GM12878 (cell line): ENCODE results near the gene TPST1. TPM values are rescaled to one million over a fixed set of nuclear protein-coding genes. Genes with fewer than 3 reads are reported as not detected.

Experiments used
- ATAC-seq: fragments of 200-7000 bp; cut with Tn5 transposase; 3 replicates; pipeline ENCODE4 v1.9.1; 2020; ENCODE audit warnings: mild to moderate bottlenecking, moderate library complexity
- BruUV-seq: library from RNA; stranded (reverse); fragments of 400-500 nt; replicated peaks from 2 replicates; lab custom pipeline; 2021; lab: Mats Ljungman, UMichigan
- CTCF ChIA-PET: fragments of 300-600 bp; sonication (Branson Sonifier 250); formaldehyde crosslinking; extraction: SDS; loops from one replicate; lab custom pipeline; 2021; ENCODE audit warnings: inconsistent platforms; lab: Yijun Ruan, JAX
- POLR2A ChIA-PET: fragments of 350-600 bp; formaldehyde crosslinking; extraction: SDS; loops from one replicate; lab custom pipeline; 2021; ENCODE audit warnings: inconsistent platforms; lab: Charles Lee
- RAD21 ChIA-PET: fragments of 300-600 bp; sonication (Branson Sonifier 250); formaldehyde crosslinking; loops from one replicate; lab custom pipeline; 2023; ENCODE audit warnings: antibody characterized with exemption; ENCODE audit not compliant: unreplicated experiment; lab: Charles Lee
- SMC1A ChIA-PET: fragments of 300-600 bp; sonication (Branson Sonifier 250); formaldehyde crosslinking; loops from one replicate; lab custom pipeline; 2023; ENCODE audit not compliant: unreplicated experiment, uncharacterized antibody; lab: Charles Lee
- DNase-seq: peaks from one replicate; pipeline ENCODE4 v3.0.0-alpha.2; 2011; ENCODE audit warnings: low read depth, low spot score
- FAIRE-seq: peaks from 3 replicates; lab custom pipeline; 2011; peaks lifted over from hg19 to GRCh38; lab: Jason Lieb, UNC
- H2AFZ ChIP-seq: 2 replicates; pipeline ENCODE4 v1.6.0; 2011; ENCODE audit warnings: low read depth, low read length, control low read depth; ENCODE audit not compliant: control insufficient read depth
- H3K27ac ChIP-seq: 2 replicates; pipeline ENCODE4 v1.5.1; 2011; ENCODE audit warnings: control low read depth; ENCODE audit not compliant: control insufficient read depth, insufficient read depth
- H3K27me3 ChIP-seq, 2 experiments: replicated peaks in 1 of 2; 2 replicates each; pipeline versions ENCODE4 v1.6.0 to v1.6.1; 2011; ENCODE audit warnings: low read length in 1 of 2; ENCODE audit not compliant: control insufficient read depth in 2 of 2, insufficient read depth in 2 of 2
- H3K36me3 ChIP-seq, 2 experiments: 2 replicates each; pipeline ENCODE4 v1.5.1; 2011; ENCODE audit warnings: low read length in 1 of 2; ENCODE audit not compliant: control insufficient read depth in 2 of 2, insufficient read depth in 2 of 2
- H3K4me1 ChIP-seq: 2 replicates; pipeline ENCODE4 v1.6.1; 2011; ENCODE audit warnings: mild to moderate bottlenecking, low read length, moderate library complexity, mixed read lengths; ENCODE audit not compliant: control insufficient read depth, insufficient read depth
- H3K4me2 ChIP-seq: 2 replicates; pipeline ENCODE4 v1.6.0; 2011; ENCODE audit warnings: control low read depth; ENCODE audit not compliant: control insufficient read depth, insufficient read depth
- H3K4me3 ChIP-seq: fragments of 200-600 bp; sonication (generic); 2 replicates; pipeline ENCODE4 v1.5.1; 2016
- H3K79me2 ChIP-seq: 2 replicates; pipeline ENCODE4 v1.6.0; 2011; ENCODE audit warnings: low read length; ENCODE audit not compliant: control insufficient read depth, insufficient read depth
- H3K9ac ChIP-seq: 2 replicates; pipeline ENCODE4 v1.8.0; 2011; ENCODE audit warnings: low read length, control low read depth, mixed read lengths; ENCODE audit not compliant: control insufficient read depth, insufficient read depth
- H3K9me3 ChIP-seq: replicated peaks from 3 replicates; pipeline ENCODE4 v1.5.1; 2011; ENCODE audit warnings: mild to moderate bottlenecking, low read length; ENCODE audit not compliant: control insufficient read depth, insufficient read depth
- H4K20me1 ChIP-seq: 2 replicates; pipeline ENCODE4 v1.6.0; 2011; ENCODE audit not compliant: control insufficient read depth, insufficient read depth
- BHLHE40 ChIP-seq, 2 experiments: fragments of 450-650 bp in 1 of 2; IDR thresholded peaks; 2 replicates each; pipeline ENCODE4 v1.6.1; 2011 to 2017; ENCODE audit warnings: low read depth in 2 of 2, borderline replicate concordance in 1 of 2, improper control_type of control experiment in 1 of 2, low read length in 1 of 2, mild to moderate bottlenecking in 1 of 2
- FOXM1 ChIP-seq: IDR thresholded peaks from 2 replicates; pipeline ENCODE4 v1.6.1; 2012; ENCODE audit warnings: low read depth, mild to moderate bottlenecking, inconsistent platforms, low read length, moderate library complexity
- HDAC6 ChIP-seq: fragments of 200-600 bp; sonication (generic); IDR thresholded peaks from one replicate; pipeline ENCODE4 v1.8.0; 2017; ENCODE audit warnings: antibody characterized with exemption; ENCODE audit not compliant: unreplicated experiment
- MTA2 ChIP-seq: fragments of 450-650 bp; IDR thresholded peaks from 2 replicates; pipeline ENCODE4 v1.6.1; 2016; ENCODE audit warnings: low read depth, mild to moderate bottlenecking, moderate library complexity
- NBN ChIP-seq: fragments of 450-650 bp; IDR thresholded peaks from 2 replicates; pipeline ENCODE4 v1.6.1; 2016
- NFYB ChIP-seq: IDR thresholded peaks from 2 replicates; pipeline ENCODE4 v1.6.1; 2011; ENCODE audit warnings: low read depth, mild to moderate bottlenecking, low read length, improper control_type of control experiment, moderate library complexity; ENCODE audit not compliant: insufficient read depth
- RUNX3 ChIP-seq: IDR thresholded peaks from 2 replicates; pipeline ENCODE4 v1.6.1; 2012; ENCODE audit warnings: low read length, inconsistent platforms
- SUPT20H ChIP-seq: IDR thresholded peaks from 2 replicates; pipeline ENCODE4 v1.6.1; 2011; ENCODE audit warnings: low read depth, mild to moderate bottlenecking, low read length, moderate library complexity, borderline replicate concordance; ENCODE audit not compliant: control insufficient read depth
- TAF1 ChIP-seq: IDR thresholded peaks from 2 replicates; pipeline ENCODE4 v1.6.1; 2011; ENCODE audit warnings: mild to moderate bottlenecking, low read depth, low read length, borderline replicate concordance
- WGBS: methylation state at CpG from one replicate; pipeline ENCODE4 v1.1.6; 2016; ENCODE audit warnings: low lambda C conversion rate; ENCODE audit not compliant: insufficient replicate concordance, insufficient coverage; ENCODE audit errors: missing lambda C conversion rate; 5-methylcytosine and 5-hydroxymethylcytosine counted together
- in situ Hi-C: fragments of 300-500 bp; cut with MboI; formaldehyde crosslinking; loops from 9 replicates; pipeline ENCODE4 v1.14.3; 2018; ENCODE audit warnings: mixed read lengths
- intact Hi-C: fragments of 100-400 bp; cut with micrococcal nuclease; formaldehyde crosslinking; loops from one replicate; pipeline ENCODE4 v1.14.2; 2022; ENCODE audit not compliant: unreplicated experiment
- polyA plus RNA-seq, 11 experiments: library from polyadenylated mRNA; depleted of rRNA in 4 of 11; unstranded in 6 of 11; stranded (reverse) in 5 of 11; fragments of >200 nt; fragmentation: Nextera tagmentation in 4 of 11; fragmentation: Illumina TruSeq in 1 of 11; extraction: Ambion mirVana in 4 of 11; extraction: Trizol in 1 of 11; gene quantifications; 1 replicate in 1 of 11; 2 replicates in 10 of 11; pipeline versions ENCODE4 v1.2.1 to v1.2.3, GENCODE V29; 2011 to 2016; ENCODE audit warnings: inconsistent platforms in 2 of 11, missing spikeins in 2 of 11, low read depth in 1 of 11
- total RNA-seq, 4 experiments: library from RNA; depleted of rRNA in 3 of 4; stranded (reverse); fragments of >200 nt in 3 of 4; fragmentation: Illumina TruSeq in 1 of 4; extraction: Trizol in 1 of 4; gene quantifications; 2 replicates each; pipeline versions ENCODE4 v1.2.1 to v1.2.3, GENCODE V29; 2013 to 2021
- TF ChIP-seq, protein P1 (sequence below): fragments of 150-350 bp; IDR thresholded peaks from 2 replicates; pipeline ENCODE4 v1.6.1; 2014; ENCODE audit warnings: mild to moderate bottlenecking, low read depth, low read length
- TF ChIP-seq, protein P2 (sequence below): fragments of 450-650 bp; IDR thresholded peaks from 2 replicates; pipeline ENCODE4 v1.6.1; 2017; ENCODE audit warnings: antibody characterized with exemption, mild to moderate bottlenecking, moderate library complexity
- TF ChIP-seq, protein P3 (sequence below): IDR thresholded peaks from 2 replicates; pipeline ENCODE4 v1.6.1; 2012; ENCODE audit warnings: improper control_type of control experiment, low read depth, low read length; ENCODE audit not compliant: insufficient replicate concordance

The TPST1 gene
- total and polyA plus RNA-seq, 10 of the 15 experiments (the other 5 are each of a cell fraction or from before 2014, with no cell fraction given): 1.1 to 10.6 (median 7.5) TPM

DNA sequence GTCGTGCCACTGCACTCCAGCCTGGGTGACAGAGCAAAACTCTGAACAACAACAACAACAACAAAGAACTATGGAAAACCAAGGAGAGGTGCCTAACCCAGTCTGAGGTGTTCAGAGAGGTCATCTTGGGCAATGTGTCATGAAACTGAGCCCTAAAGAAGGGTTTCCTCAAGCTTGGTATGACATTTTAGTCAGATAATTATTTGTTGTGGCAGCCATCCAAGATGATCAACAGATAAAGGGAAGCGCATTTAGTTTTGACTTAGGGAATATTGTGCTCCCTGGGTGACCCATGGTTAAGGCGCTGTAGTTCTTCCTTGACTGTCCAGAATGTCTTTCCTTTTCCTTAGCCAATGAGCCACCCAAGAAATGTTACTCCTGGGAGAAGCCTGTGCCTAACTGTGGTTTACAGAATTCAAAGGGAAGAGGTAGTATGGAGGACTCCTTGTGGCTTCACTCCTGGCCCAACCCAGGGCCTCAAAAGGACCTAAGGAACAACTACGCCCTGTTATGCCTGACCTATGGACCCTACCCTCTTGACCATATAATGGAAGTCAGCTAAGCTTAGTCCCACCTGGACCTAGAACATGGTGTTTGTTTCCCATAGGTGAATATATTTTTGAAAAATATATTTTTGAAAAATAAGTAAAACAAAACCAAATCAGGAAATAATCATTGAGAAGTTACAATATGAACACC, 42.4 kb downstream of the TPST1 start:
- Histone ChIP-seq H3K9ac (no peak overlapping the region), H3K4me2 (no peak overlapping the region), H4K20me1 (no peaks in the 10 kb centered on the region), H3K9me3 (no peaks in the 10 kb centered on the region), H2AFZ (no peak overlapping the region), H3K4me3 (no peak overlapping the region), H3K79me2 (no peaks in the 10 kb centered on the region), H3K4me1 (no peaks in the 10 kb centered on the region), H3K36me3 (no peaks in the 10 kb centered on the region), H3K27me3 (no peaks in the 10 kb centered on the region), H3K27ac (no peak overlapping the region)
- no peak for DNase-seq
- intact Hi-C loops: no loop called here
- 58% methylated on average over 4 of the region's 4 CpGs for WGBS
- RAD21 ChIA-PET: no interaction called here
- SMC1A ChIA-PET: interaction anchor here (3.0 kb wide), 1 partner anchor 11 kb away, joined by 15 read pairs; no protein-coding TSS in a partner anchor
- BruUV-seq: no TSS peak
- CTCF ChIA-PET: interaction anchor here (1.3 kb wide), 1 partner anchor 407 kb away, joined by 3 read pairs; no protein-coding TSS in a partner anchor
- POLR2A ChIA-PET: interaction anchor here (0.7 to 0.9 kb wide), 2 partner anchors 14 to 19 kb away, joined by 3 read pairs; no protein-coding TSS in a partner anchor
- no peak for ATAC-seq
- no peak for FAIRE-seq
- in situ Hi-C loops: no loop called here
- TF ChIP-seq MTA2 (no peak), HDAC6 (no peak), BHLHE40 (IDR thresholded peaks at IDR 0.05; ENCODE audit: borderline replicate concordance in 1 of 2, low read depth in 2 of 2, low read length in 1 of 2) (no peak), TAF1 (no peak), SUPT20H (no peak), NFYB (no peak), FOXM1 (no peak), RUNX3 (no peak), NBN (no peak)
- TF ChIP-seq, protein P1, sequence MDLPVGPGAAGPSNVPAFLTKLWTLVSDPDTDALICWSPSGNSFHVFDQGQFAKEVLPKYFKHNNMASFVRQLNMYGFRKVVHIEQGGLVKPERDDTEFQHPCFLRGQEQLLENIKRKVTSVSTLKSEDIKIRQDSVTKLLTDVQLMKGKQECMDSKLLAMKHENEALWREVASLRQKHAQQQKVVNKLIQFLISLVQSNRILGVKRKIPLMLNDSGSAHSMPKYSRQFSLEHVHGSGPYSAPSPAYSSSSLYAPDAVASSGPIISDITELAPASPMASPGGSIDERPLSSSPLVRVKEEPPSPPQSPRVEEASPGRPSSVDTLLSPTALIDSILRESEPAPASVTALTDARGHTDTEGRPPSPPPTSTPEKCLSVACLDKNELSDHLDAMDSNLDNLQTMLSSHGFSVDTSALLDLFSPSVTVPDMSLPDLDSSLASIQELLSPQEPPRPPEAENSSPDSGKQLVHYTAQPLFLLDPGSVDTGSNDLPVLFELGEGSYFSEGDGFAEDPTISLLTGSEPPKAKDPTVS: no peak
- TF ChIP-seq, protein P2, sequence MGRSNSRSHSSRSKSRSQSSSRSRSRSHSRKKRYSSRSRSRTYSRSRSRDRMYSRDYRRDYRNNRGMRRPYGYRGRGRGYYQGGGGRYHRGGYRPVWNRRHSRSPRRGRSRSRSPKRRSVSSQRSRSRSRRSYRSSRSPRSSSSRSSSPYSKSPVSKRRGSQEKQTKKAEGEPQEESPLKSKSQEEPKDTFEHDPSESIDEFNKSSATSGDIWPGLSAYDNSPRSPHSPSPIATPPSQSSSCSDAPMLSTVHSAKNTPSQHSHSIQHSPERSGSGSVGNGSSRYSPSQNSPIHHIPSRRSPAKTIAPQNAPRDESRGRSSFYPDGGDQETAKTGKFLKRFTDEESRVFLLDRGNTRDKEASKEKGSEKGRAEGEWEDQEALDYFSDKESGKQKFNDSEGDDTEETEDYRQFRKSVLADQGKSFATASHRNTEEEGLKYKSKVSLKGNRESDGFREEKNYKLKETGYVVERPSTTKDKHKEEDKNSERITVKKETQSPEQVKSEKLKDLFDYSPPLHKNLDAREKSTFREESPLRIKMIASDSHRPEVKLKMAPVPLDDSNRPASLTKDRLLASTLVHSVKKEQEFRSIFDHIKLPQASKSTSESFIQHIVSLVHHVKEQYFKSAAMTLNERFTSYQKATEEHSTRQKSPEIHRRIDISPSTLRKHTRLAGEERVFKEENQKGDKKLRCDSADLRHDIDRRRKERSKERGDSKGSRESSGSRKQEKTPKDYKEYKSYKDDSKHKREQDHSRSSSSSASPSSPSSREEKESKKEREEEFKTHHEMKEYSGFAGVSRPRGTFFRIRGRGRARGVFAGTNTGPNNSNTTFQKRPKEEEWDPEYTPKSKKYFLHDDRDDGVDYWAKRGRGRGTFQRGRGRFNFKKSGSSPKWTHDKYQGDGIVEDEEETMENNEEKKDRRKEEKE: no peak
- TF ChIP-seq, protein P3, sequence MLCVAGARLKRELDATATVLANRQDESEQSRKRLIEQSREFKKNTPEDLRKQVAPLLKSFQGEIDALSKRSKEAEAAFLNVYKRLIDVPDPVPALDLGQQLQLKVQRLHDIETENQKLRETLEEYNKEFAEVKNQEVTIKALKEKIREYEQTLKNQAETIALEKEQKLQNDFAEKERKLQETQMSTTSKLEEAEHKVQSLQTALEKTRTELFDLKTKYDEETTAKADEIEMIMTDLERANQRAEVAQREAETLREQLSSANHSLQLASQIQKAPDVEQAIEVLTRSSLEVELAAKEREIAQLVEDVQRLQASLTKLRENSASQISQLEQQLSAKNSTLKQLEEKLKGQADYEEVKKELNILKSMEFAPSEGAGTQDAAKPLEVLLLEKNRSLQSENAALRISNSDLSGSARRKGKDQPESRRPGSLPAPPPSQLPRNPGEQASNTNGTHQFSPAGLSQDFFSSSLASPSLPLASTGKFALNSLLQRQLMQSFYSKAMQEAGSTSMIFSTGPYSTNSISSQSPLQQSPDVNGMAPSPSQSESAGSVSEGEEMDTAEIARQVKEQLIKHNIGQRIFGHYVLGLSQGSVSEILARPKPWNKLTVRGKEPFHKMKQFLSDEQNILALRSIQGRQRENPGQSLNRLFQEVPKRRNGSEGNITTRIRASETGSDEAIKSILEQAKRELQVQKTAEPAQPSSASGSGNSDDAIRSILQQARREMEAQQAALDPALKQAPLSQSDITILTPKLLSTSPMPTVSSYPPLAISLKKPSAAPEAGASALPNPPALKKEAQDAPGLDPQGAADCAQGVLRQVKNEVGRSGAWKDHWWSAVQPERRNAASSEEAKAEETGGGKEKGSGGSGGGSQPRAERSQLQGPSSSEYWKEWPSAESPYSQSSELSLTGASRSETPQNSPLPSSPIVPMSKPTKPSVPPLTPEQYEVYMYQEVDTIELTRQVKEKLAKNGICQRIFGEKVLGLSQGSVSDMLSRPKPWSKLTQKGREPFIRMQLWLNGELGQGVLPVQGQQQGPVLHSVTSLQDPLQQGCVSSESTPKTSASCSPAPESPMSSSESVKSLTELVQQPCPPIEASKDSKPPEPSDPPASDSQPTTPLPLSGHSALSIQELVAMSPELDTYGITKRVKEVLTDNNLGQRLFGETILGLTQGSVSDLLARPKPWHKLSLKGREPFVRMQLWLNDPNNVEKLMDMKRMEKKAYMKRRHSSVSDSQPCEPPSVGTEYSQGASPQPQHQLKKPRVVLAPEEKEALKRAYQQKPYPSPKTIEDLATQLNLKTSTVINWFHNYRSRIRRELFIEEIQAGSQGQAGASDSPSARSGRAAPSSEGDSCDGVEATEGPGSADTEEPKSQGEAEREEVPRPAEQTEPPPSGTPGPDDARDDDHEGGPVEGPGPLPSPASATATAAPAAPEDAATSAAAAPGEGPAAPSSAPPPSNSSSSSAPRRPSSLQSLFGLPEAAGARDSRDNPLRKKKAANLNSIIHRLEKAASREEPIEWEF: no peak
